A673 (cell line): ENCODE measurements around the gene NPIPA5. TPM values are rescaled to one million over a fixed set of nuclear protein-coding genes. Genes with fewer than 3 reads are reported as not detected.
"Not testable (repeated sequence)": the region's sequence is repeated elsewhere in the genome, so short reads cannot be mapped to it uniquely, and the experiment has no call there.

Experiments used
- BruUV-seq: library from RNA; stranded (reverse); fragments of 400-500 nt; replicated peaks from 2 replicates; lab custom pipeline; 2021; lab: Mats Ljungman, UMichigan
- CTCF ChIA-PET: fragments of 300-600 bp; sonication (Branson Sonifier 250); formaldehyde crosslinking; loops from one replicate; lab custom pipeline; 2022; ENCODE audit warnings: antibody characterized with exemption; lab: Charles Lee
- POLR2A ChIA-PET: fragments of 300-600 bp; sonication (Branson Sonifier 250); formaldehyde crosslinking; loops from one replicate; lab custom pipeline; 2022; ENCODE audit warnings: antibody characterized with exemption; ENCODE audit not compliant: low non-redundant PET; lab: Charles Lee
- DNase-seq: peaks from one replicate; pipeline ENCODE4 v3.0.0-alpha.2; 2015; ENCODE audit warnings: low spot score
- H3K27ac ChIP-seq: fragments of 200-600 bp; sonication (generic); 2 replicates; pipeline ENCODE4 v1.5.1; 2016; ENCODE audit warnings: mixed run types, low read depth, mild to moderate bottlenecking, mixed read lengths, antibody characterized with exemption, low read length; ENCODE audit not compliant: poor library complexity, severe bottlenecking
- H3K27me3 ChIP-seq: fragments of 200-600 bp; sonication (generic); replicated peaks from 2 replicates; pipeline ENCODE4 v1.6.1; 2017; ENCODE audit warnings: mixed run types, low read depth, mild to moderate bottlenecking, mixed read lengths, antibody characterized with exemption, low read length; ENCODE audit not compliant: insufficient read depth, poor library complexity
- H3K36me3 ChIP-seq: fragments of 200-600 bp; sonication (generic); 2 replicates; pipeline ENCODE4 v1.6.1; 2016; ENCODE audit warnings: mixed run types, mild to moderate bottlenecking, mixed read lengths, antibody characterized with exemption, low read length; ENCODE audit not compliant: insufficient read depth, poor library complexity, severe bottlenecking
- H3K4me1 ChIP-seq: fragments of 200-600 bp; sonication (generic); 2 replicates; pipeline ENCODE4 v1.6.1; 2017; ENCODE audit warnings: mixed run types, mild to moderate bottlenecking, mixed read lengths, antibody characterized with exemption, low read length; ENCODE audit not compliant: insufficient read depth, poor library complexity, severe bottlenecking
- H3K4me3 ChIP-seq: fragments of 200-600 bp; sonication (generic); 2 replicates; pipeline ENCODE4 v1.5.1; 2016; ENCODE audit warnings: low read depth, mixed run types, mild to moderate bottlenecking, mixed read lengths, low read length; ENCODE audit not compliant: poor library complexity, severe bottlenecking
- H3K9me3 ChIP-seq: fragments of 200-600 bp; sonication (generic); 2 replicates; pipeline ENCODE4 v1.6.1; 2016; ENCODE audit warnings: mixed run types, low read depth, mild to moderate bottlenecking, mixed read lengths, antibody characterized with exemption, low read length; ENCODE audit not compliant: poor library complexity, severe bottlenecking
- EZH2 ChIP-seq: fragments of 200-600 bp; sonication (generic); IDR thresholded peaks from 2 replicates; pipeline ENCODE4 v1.6.1; 2017; ENCODE audit warnings: borderline replicate concordance, low read depth, mild to moderate bottlenecking, mixed read lengths, antibody characterized with exemption, low read length; ENCODE audit not compliant: poor library complexity, severe bottlenecking
- intact Hi-C: fragments of 100-400 bp; cut with micrococcal nuclease; formaldehyde crosslinking; loops from one replicate; pipeline ENCODE4 v1.10.0; 2022; ENCODE audit not compliant: unreplicated experiment
- total RNA-seq: library from RNA; stranded (reverse); gene quantifications from 2 replicates; pipeline ENCODE4 v1.2.3, GENCODE V29; 2021
- TF ChIP-seq, protein P1 (sequence below): fragments of 300-800, 200-600 bp; sonication (generic); conservative IDR thresholded peaks from 2 replicates; pipeline ENCODE4 v1.5.1; 2017; ENCODE audit warnings: low read depth, mild to moderate bottlenecking, antibody characterized with exemption, low read length, moderate library complexity, mixed read lengths

The NPIPA5 gene
- total RNA-seq, 1 experiment from 2014 or later, result 3.8 TPM

DNA sequence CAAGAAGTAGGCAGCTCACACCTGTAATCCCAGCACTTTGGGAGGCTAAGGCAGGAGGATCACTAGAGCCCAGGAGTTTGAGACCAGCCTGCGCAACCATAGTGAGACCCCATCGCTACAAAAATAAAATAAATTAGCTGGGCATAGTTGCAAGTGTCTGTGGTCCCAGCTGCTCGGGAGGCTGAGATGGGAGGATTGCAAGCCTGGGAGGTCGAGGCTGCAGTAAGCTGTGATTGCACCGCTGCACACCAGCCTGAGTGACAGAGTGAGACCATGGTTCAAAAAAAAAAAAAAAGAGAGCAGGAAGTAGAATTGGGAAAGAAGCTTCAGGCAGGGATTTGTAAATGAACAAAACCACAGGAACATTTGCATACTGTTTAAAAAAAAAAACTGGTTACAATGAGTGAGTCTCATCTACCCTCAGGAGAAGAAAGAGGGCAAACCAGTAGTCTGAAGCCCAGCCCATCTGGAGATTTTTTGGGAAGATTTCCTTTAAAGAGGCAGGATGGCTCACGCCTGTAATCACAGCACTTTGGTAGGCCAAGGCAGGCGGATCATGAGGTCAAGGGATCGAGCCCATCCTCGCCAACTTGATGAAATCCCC is 25.4 kb upstream of the NPIPA5 start:
- POLR2A ChIA-PET, result no interaction called here
- no peak overlapping the region for H3K27ac ChIP-seq
- no peaks in the 10 kb centered on the region for H3K4me1 ChIP-seq
- CTCF ChIA-PET, result no interaction called here
- DNase-seq, result no peak
- no TSS peak for BruUV-seq
- intact Hi-C loops, result no loop called here
- H3K9me3 ChIP-seq, result no peaks in the 10 kb centered on the region
- no peak overlapping the region for H3K4me3 ChIP-seq
- no peak for TF ChIP-seq EZH2
- TF ChIP-seq, protein P1, sequence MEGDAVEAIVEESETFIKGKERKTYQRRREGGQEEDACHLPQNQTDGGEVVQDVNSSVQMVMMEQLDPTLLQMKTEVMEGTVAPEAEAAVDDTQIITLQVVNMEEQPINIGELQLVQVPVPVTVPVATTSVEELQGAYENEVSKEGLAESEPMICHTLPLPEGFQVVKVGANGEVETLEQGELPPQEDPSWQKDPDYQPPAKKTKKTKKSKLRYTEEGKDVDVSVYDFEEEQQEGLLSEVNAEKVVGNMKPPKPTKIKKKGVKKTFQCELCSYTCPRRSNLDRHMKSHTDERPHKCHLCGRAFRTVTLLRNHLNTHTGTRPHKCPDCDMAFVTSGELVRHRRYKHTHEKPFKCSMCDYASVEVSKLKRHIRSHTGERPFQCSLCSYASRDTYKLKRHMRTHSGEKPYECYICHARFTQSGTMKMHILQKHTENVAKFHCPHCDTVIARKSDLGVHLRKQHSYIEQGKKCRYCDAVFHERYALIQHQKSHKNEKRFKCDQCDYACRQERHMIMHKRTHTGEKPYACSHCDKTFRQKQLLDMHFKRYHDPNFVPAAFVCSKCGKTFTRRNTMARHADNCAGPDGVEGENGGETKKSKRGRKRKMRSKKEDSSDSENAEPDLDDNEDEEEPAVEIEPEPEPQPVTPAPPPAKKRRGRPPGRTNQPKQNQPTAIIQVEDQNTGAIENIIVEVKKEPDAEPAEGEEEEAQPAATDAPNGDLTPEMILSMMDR, result no peak
- H3K27me3 ChIP-seq, result no peaks in the 10 kb centered on the region
- H3K36me3 ChIP-seq, result no peaks in the 10 kb centered on the region

DNA sequence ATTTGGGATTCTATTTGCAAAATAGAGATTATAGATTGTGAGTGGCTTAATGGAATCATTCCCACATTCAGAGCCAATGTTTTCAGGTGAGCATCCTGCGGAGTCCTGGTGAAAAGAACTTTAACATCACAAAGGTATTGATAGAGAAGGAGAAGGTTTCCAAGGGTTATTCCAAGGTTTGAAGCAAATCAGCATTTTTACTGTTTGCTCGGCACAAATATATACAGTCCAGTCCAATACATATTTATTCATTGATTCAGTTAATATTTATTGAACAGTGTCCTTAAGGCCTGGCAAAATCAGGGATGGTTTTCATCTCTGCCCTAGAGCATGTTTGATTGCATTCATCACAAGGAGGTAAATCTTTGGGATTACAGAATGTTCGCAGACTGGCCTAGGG is 23.9 kb upstream of the NPIPA5 start:
- POLR2A ChIA-PET, result no interaction called here
- H3K27me3 ChIP-seq, result no peaks in the 10 kb centered on the region
- no peak overlapping the region for H3K27ac ChIP-seq
- H3K4me1 ChIP-seq, result no peaks in the 10 kb centered on the region
- no TSS peak for BruUV-seq
- intact Hi-C loops, result no loop called here
- CTCF ChIA-PET, result no interaction called here
- H3K36me3 ChIP-seq, result no peaks in the 10 kb centered on the region
- TF ChIP-seq, protein P1, result no peak
- H3K9me3 ChIP-seq, result no peaks in the 10 kb centered on the region
- no peak overlapping the region for H3K4me3 ChIP-seq
- no peak for DNase-seq

DNA sequence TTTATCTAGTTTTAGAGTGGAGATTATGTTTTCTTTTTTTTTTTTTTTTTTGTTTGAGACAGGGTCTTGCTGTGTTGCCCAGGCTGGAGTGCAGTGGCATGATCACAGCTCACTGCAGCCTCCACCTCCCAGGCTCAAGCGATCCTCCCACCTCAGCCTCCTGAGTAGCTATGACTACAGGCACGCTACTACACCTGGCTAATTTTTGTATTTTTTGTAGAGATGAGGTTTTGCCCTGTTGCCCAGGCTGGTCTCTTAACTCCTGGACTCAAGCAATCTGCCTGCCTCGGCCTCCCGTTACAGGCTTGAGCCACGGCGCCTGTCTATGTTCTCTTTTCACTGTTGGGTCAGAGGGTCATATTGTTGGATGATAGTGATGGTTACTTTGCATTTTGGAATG is 22.2 kb upstream of the NPIPA5 start:
- H3K4me3 ChIP-seq, intact Hi-C loops, H3K9me3 ChIP-seq, DNase-seq, H3K27me3 ChIP-seq, H3K36me3 ChIP-seq, H3K4me1 ChIP-seq, H3K27ac ChIP-seq, CTCF ChIA-PET, BruUV-seq: not testable (repeated sequence)
- POLR2A ChIA-PET, result interaction anchor here (0.5 kb wide), 1 partner anchor 19 kb away, joined by 3 read pairs; no protein-coding TSS in a partner anchor

DNA sequence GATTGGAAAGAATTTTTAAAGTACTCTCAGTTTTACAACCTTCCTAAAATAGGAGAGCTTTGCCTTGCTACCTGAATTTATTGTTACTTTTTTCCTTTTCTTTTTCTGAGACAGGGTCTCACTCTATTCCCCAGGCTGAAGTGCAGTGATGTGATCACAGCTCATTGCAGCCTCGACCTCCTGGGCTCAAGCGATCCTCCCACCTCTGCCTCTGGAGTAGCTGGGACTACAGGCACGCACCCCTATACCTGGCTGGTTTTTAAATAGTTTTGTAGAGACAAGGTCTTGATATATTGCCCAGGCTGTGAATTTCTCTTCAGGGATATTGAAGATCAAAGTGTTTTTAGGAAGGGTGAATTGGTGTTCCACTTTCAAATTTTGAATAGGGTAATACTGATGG is 21.2 kb upstream of the NPIPA5 start:
- H3K4me3 ChIP-seq, result no peak overlapping the region
- H3K27ac ChIP-seq, result no peak overlapping the region
- no peaks in the 10 kb centered on the region for H3K36me3 ChIP-seq
- DNase-seq, result no peak
- H3K9me3 ChIP-seq, result no peaks in the 10 kb centered on the region
- no TSS peak for BruUV-seq
- ChIA-PET CTCF (no interaction called here), POLR2A (no interaction called here)
- H3K27me3 ChIP-seq, result no peaks in the 10 kb centered on the region
- intact Hi-C loops, result no loop called here
- TF ChIP-seq EZH2, result no peak
- TF ChIP-seq, protein P1, result no peak
- no peaks in the 10 kb centered on the region for H3K4me1 ChIP-seq
